HG02798 (cell line): ENCODE results near the gene DPY19L2.
"Not testable (repeated sequence)": the region's sequence is repeated elsewhere in the genome, so short reads cannot be mapped to it uniquely, and the experiment has no call there.

Experiments used
- ATAC-seq: cut with Tn5 transposase; IDR thresholded peaks from one replicate; pipeline ENCODE4 v1.9.1; 2021; ENCODE audit warnings: mild to moderate bottlenecking; ENCODE audit not compliant: unreplicated experiment, poor library complexity

Gene DPY19L2

DNA sequence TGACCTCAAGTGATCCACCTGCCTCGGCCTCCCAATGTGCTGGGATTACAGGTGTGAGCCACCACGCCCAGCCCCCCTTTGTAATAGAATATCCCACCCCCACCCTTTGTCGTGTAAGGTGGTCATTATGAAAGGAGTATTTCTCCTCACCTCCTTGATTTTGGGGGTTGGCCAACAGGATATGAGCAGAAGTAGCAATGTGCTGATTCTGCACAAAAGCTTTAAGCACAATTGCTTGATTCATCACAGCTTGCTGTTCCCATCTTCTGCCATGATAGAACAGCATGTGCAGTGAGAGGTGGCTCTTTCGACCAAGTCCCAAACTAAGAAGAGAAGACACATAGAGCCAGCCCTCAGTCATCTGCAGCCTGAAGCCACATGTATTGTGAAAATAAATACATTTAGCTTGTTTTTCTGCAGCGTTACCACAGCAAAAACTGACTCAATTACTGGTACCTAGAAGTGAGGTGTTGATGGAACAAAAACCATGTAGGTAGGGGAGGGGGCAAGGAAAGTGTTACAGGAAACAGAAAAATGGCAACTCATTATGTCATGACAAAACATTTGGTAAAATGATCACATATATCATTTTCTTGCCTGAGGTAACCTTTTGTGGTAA, 122.9 kb downstream of the DPY19L2 start:
- ATAC-seq, result not testable (repeated sequence)

- ATAC-seq, result not testable (repeated sequence)
Measured at GRCh38 chr12:63538656-63539055, 129.6 kb downstream of the DPY19L2 start.

- not testable (repeated sequence) for ATAC-seq
Measured at GRCh38 chr12:63537838-63538237, 130.5 kb downstream of the DPY19L2 start.

DNA sequence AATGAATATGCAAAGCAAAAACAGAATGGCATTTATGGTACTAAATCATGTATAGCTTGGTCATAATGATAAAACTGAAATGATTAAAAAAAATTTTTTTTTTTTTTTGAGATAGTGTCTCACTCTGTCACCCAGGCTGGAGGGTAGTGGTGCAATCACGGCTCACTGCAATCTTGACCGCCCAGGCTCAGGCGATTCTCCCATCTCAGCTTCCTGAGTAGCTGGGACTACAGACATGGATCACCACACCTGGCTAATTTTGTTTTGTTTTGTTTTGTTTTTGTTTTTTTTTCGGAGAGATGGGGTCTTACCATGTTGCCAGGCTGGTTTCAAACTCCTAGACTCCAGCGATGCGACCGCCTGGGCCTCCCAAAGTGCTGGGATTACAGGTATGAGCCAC, 138.7 kb downstream of the DPY19L2 start:
- not testable (repeated sequence) for ATAC-seq

DNA sequence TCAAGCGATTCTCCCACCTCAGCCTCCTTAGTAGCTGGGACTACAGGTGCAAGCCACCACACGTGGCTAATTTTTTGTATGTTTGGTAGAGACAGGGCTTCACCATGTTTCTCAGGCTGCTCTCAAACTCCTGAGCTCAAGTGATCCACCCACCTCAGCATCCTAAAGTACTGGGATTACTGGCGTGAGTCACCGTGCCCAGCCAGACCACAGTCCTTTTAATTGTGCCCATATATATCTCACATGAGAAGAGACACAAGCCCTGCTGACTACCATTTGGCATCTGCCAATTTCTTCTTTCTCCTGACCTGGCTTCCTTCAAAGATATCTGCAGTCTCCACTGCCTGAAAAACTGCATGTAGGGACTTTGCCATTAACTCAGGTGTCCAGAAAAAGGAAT, 142.5 kb downstream of the DPY19L2 start:
- no peak for ATAC-seq

- no peak for ATAC-seq
Measured at GRCh38 chr12:63521706-63522105, 146.6 kb downstream of the DPY19L2 start.
